ENCODE measurements around the gene RNU11.
"Not testable (repeated sequence)": the region's sequence is repeated elsewhere in the genome, so short reads cannot be mapped to it uniquely, and the experiment has no call there.

The RNU11 gene

DNA sequence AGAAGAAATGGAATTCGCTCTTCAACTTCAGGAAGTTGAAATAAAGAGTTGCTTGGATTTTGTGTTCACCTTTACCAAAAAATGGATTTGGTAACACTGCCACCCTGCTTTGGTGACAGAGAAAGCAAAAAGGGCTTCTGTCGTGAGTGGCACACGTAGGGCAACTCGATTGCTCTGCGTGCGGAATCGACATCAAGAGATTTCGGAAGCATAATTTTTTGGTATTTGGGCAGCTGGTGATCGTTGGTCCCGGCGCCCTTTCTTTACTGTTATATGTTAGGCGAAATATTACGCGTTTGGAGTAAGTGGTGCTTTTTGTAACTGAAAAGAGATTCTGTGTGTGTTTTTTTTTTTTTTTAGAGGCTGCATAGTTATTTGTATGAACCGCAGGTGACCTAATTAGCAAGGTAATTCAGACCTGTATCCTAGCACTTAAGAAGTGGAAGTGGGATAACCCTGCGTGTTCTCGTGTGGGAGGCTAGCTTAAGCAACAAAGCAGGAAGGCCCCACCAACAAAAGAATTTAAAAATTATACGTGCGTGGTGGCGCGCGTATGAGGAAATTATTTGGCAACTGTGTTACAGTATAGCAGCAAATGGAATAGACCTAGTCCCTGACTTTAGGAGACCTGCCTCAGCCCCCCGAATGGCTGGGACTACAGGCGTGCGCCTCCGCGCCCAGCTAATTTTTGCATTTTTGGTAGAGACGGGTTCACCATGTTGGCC, at the start of gene RNU11:
Gene RNU11 (plus strand): TSS at position 127 of the 725 bp plus-strand sequence.
- DNase-seq (ENCODE audit: low spot score): peak; percentile 92

DNA sequence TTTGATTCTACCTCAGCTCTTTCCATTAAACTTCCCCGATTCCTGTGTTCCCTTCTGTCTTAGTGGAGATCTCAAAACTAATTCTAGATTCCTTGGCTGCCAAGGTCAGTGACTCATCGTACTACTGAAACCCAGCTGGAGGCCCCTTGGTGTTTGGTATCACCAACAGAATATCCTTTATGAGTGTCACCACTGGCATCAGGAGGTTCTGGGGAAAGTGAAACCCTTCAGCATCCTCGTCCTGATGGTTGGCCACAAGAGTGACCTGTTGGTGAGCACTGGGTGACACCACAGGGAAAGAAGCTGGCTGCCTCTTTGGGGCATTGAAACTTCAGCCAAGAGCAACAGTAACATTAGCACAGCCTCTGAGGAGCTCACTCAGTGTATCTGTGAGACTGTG, 46.7 kb upstream of the RNU11 start:
- no peak for DNase-seq (ENCODE audit: low spot score)

DNA sequence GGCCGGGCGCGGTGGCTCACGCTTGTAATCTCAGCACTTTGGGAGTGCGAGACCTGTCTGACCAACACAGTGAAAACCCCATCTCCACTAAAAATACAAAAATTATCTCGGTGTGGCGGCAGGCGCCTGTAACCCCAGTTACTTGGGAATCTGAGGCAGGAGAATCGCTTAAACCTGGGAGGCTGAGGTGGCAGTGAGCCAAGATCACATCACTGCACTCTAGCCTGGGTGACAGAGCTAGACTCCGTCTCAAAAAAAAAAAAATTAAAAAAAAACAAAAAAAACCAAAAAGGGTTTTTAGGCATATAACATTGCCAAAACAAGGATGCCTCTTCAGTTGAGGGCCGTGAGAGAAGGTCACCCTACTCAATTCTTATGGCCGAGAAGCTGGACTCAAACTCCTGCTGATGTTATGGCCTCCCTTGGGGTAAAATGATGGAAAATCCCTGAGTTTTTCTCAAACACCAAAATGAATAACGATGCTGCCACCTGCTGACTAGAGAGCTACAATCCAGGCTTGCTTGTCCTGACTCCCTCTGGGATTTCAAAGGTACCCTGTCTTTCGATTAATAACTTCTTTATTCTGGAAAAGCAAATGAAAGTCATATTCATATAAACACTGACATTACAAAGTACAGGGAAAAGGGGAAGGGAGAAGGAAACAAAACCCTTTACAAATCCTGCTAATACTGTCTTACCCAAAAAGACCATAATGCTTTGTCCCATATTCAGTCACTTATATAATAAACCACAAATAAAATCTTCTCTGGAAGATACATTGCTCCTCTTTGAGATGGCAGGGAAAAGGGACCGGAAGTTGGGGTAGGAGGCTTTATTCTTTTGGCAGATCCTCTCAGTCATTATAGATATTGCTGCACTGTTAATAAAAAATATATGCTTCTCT, 45.6 kb upstream of the RNU11 start:
- DNase-seq (ENCODE audit: low spot score): peak; percentile 75

DNA sequence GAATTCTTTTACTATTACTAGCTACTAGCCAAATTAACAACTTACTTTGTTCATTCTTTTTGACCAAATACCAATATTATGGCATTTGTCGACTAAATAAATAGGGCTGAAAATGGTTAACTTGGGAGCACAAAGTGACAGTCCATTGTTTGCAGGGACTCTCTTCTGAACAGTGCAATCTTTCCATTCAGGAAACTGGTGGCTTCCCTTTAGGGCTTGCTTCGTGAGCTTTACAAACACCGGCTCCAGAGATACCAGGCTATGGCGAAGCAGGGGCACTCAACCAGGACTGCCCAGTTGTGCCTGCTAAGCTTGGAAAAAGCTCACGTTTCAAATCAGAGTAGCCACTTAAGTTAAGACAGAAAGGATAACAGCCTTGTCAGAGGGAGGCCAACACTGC, 44.0 kb upstream of the RNU11 start:
- no peak for DNase-seq (ENCODE audit: low spot score)

DNA sequence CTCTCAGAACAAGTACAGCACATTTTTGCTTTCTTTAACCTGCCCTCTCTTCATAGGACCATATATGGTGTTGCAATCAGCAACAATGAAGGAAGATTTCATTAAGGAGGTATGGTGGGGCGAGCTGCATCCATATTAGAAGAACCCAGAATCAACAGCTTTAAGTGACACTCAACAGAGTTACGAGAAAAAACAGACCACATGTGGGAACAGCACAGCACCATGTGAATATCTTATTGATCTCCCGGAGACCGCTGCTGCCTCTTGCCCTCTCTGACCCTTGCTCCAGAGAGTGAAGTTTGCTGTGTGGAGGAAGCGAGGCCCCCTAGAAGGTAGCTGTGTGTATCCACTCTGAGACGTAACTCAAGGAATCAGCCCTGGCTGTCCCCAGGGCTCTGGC, 43.4 kb upstream of the RNU11 start:
- no peak for DNase-seq (ENCODE audit: low spot score)

DNA sequence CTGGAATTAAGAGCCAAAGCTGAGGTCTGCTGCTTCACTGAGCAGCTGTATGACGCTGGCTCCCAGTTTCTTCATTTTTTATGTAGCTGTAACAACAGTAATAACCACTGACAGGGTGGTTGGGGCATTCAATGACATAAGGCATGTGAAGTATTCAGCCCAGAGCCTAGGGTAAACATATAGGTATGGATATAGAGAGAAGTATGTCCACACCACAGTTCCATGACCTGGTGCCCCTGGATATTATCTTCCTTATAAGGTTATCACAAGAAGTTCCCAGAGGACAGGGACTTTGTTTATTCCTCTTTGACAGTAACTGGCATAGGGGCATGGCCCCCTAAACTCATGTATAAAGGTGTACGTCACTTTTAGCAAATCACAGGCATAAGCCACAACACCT, 41.6 kb upstream of the RNU11 start:
- no peak for DNase-seq (ENCODE audit: low spot score)

DNA sequence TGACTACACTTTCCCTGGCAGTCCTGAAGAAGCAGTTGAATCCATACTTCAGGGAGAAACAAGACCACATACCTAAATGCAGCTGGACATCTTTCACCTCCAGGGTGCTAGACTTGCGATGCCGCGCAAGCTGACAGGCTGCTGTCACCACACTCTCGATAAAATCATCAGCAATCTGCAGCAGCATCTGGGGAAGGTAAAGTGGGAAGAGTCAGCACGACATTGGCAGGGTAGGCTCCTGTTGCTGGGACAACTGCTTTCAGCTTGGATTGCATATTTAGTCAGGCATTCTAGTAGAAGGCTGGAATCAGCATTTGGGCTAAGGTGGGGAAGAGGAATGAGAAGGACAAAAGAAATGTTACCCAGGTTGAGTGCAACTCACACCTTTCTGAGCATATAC, 35.2 kb upstream of the RNU11 start:
- no peak for DNase-seq (ENCODE audit: low spot score)

DNA sequence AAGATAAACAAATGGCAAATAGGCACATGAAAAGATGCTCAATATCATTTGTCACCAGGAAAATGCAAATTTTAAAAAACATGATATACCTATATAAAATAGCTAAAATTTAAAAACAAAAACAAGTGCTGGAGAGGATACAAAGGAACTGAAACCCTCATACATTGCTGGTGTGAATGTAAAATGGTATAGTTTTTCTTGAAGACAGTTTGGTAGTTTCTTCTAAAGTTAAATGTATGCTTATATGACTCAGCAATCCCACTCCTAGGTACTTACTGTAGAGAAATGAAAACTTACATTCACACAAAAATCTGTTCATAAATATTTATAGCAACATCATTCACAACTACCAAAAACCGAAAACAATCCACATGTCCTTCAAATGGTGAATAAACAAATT, 16.7 kb upstream of the RNU11 start:
- no peak for DNase-seq (ENCODE audit: low spot score)

DNA sequence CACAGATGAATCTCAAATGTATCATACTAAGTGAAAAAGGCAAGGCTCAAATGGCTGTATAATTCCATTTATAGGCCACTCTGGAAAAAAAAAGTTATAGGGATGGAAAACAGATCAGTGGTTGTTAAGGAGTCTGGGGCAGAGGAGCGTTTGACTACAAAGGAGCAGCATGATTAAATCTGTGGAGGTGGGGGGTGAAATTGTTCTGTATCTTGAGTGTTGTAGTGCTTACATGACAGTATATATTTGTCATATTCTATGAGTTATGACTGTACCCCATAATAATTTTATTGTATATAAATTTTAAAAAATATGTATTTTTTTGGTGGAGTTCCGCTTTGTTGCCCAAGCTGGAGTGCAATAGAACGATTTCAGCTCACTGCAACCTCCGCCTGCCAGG, 15.8 kb upstream of the RNU11 start:
- no peak for DNase-seq (ENCODE audit: low spot score)

DNA sequence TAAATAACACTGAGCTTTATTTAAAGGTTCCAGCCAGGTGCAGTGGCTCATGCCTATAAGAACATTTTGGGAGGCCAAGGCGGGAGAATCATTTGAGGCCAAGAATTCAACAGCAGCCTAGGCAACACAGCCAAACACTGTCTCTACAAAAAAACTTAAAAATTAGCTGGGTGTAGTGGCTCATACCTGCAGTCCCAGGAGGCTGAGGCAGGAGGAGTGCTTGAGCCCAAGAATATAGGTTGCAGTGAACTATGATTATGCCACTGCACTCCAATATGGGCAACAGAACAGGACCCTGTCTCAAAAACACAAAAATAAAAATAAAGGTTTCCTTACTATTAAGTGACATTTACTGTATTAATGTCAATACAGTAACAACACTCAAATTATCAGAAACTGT, 7.6 kb upstream of the RNU11 start:
- peak; percentile 28 for DNase-seq (ENCODE audit: low spot score)

DNA sequence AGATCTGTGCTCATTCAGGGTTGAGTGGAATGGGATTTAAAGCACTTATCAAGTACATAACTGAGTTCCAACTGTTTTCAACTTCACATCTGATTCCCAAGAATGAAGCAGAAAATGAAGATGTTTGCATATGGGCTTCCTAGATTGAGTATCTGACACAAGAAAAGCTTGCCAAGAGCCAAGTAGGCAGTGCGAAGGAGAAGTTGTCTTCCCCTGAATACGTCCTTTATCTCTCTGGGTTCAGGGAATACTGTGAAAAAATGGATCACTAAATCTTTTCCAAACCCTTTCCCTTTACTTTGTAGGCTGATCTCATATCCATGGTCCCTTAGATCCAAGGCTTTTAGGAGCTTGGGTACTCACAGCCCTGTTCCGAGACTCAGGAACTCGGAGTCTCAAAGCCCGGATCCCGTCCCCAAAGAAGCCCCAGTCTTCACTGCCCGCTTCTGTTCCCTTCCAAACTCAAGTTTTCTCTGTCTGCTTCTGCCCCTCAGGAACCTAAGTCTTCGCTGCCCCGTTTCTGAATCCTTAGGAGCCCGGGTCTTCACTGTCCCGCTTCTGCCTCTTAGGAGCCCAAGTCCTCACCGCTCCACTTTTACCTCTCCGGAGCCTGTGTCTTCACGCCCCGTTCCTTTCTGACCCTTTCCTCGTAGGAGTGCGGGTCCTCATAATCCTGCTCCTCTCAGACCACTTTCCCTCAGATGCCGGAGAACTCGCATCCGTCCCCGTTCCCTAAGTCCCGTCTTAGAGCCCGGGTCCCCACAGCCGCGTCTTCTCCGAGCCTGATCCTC, 6.1 kb upstream of the RNU11 start:
- DNase-seq (ENCODE audit: low spot score): no peak

DNA sequence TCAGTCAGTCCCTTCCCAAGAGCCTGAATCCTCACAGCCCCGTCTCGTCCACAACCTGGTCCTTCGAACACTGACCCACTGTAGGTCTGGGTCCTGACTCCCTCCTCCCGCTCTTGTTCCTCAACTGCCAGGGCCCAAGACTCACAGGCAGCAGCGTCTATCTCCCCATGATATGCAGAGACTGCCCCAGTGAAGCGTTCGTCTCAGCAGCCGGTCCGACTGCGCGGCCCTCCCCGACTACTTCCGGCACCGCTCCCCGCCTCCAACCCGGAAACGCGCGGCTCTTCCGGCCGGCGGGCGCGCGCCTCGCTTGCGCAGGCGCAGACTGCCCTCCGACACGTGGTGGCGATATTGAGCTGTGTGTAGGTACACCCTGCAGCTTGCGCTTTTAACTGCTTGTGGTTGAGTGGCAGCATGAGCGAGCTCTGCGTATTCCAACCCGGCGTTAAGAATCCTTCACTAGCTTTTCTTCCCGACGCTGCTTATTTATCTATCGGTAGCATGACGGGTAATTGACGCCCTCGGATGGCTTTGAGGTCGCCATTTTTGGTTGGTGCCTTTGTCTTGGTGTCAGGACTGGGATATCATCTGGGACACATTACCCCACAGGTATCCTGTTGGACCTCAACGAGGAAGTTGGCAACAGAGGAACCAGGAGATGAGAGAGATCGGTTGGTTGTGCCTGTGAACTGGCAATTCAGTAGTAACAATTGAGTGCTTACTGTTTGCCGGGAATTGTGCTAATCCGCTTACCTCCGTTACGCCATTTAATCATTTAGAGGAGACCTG, 5.4 kb upstream of the RNU11 start, which contains the start of gene TAF12:
Gene TAF12 (minus strand): TSS at position 221 of the 789 bp plus-strand sequence. CDS start 20,986 bp downstream, outside the sequence.
- DNase-seq (ENCODE audit: low spot score): peak; percentile 97

DNA sequence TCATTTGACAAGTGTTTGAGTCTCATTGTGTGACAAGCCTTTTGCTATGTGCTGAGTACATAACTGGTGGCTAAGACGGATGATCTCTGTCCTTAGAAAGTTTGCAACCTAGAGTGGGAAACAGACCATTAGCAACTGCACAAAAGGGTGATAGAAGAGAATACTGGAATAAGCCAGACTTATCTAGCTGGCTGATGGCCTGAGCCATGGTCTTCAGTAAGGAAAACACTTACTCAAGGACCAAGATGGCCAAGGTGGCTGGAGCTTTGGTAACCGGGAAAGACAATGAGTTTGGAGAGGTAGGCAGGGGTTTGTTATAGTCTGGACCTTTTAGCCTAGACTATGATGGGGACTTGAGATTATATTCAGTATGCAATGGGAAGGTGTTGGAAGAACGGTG, 3.9 kb upstream of the RNU11 start:
- no peak for DNase-seq (ENCODE audit: low spot score)

DNA sequence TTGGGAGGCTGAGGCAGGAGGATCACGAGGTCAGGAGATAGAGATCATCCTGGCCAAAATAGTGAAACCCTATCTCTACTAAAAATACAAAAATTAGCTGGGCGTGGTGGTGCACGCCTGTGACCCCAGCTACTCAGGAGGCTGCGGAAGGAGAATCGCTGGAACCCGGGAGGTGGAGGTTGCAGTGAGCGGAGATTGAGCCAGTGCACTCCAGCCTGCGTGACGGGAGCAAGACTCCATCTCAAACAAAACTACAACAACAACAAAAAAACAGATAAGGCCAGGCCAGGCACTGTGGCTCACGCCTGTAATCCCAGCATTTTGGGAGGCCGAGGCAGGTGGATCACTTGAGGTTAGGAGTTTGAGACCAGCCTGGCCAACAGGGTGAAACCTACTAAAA, 3.0 kb upstream of the RNU11 start:
- not testable (repeated sequence) for DNase-seq (ENCODE audit: low spot score)

DNA sequence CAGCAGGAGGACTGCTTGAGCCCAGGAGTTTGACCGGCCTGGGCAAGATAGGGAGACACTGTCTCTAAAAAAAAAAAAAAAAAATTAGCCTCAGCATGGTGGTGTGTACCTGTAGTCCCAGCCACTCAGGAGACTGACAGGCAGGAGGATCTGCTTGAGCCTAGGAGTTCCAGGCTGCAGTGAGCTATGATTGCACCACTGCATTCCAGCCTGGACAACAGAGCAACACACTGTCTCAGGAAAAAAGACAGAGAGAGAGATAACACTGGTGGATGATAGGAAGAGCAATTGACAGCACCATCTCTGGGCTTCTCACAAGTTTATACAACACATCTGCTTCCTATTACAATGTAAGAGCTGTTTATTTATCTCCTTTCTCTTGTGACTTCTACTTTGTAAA, 2.4 kb upstream of the RNU11 start:
- no peak for DNase-seq (ENCODE audit: low spot score)

DNA sequence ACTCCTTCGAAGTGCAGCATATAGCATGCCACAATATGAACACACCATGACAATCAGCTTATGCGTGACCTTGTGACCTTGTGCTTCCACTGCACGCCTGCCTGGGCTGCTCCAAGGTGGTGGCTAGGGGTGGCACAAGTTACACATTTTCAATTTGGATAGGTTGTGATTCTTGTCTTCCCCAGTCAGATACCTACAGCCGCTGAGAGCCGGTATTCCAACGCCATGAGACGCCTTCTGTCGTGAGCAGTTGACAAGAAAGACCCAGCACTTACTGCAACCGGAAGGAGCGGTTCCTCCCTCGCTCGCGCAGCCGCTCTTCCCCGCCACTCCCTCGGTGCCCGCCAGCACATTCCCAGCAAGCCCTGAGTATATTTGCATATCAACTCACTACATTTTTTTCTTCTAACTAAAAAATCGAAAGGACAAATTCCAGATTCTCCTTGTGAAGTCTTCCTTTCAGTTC, 359 bp upstream of the RNU11 start:
- DNase-seq (ENCODE audit: low spot score): no peak

DNA sequence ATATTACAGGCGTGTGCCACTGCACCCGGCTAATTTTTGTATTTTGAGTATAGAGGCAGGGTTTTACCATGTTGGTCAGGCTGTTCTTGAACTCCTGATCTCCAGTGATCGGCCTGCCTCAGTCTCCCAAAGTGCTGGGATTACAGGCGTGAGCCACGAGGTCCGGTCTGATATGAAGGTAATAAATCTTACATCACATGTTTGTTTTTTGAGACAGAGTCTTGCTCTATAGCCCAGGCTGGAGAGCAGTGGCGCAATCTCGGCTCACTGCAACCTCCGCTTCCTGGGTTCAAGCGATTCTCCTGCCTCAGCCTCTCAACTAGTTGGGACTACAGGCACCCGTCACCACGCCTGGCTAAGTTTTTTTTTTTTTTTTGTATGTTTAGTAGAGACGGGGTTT, 4.7 kb downstream of the RNU11 start:
- not testable (repeated sequence) for DNase-seq (ENCODE audit: low spot score)

DNA sequence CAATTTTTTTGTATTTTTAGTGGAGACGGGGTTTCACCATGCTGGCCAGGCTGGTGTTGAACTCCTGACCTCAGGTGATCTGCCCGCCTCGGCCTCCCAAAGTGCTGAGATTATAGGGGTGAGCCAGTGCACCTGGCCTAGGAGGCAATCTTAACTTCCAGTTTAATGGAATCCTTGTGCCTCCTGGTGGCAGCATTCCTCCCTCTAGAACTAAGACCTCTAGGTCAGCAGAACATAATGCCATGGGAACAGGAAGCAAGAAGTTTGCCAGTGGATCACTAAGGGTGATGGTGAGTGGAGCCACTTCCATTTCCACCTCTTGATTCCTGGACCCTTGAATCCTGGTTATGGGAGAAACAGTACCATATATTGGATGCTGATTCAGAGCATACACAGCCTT, 5.5 kb downstream of the RNU11 start:
- peak; percentile 65 for DNase-seq (ENCODE audit: low spot score)

DNA sequence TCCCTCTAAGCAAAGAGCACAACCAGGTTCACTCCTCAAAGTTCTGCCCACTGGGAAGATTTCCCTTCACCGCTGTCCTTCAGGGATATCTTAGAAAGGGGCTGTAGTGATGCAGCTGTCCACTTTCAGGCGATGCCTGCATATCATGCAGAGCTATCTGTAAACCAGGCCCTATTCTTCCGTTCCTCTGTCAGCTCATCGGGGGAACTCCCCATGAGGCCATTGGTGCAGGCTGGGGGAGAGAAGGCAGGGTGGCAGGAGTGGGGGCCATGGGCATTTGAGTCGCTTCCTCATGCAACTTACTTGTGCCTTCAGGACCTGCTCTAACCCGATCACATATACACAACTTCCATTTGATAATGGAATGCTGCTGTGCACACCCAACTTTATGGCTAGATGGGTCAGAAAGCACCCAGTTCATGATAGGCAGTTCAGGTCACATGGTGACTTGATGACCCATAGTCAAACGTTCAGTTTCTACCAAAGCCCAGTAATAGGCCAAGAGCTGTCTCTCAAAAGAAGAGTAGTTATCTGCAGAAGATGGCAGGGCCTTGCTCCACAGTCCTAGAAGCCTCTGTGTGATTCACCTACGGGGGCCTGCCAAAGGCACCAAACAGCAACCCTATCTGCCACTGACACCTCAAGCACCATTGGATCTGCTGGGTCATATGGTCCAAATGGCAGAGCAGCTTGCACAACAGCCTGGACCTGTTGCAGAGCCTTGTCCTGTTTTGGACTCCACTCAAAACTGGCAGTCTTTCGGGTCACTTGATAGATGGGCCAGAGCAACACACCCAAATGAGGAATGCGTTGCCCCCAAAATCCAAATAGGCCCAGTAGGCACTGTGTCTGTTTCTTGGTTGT, 7.3 kb downstream of the RNU11 start:
- not testable (repeated sequence) for DNase-seq (ENCODE audit: low spot score)

DNA sequence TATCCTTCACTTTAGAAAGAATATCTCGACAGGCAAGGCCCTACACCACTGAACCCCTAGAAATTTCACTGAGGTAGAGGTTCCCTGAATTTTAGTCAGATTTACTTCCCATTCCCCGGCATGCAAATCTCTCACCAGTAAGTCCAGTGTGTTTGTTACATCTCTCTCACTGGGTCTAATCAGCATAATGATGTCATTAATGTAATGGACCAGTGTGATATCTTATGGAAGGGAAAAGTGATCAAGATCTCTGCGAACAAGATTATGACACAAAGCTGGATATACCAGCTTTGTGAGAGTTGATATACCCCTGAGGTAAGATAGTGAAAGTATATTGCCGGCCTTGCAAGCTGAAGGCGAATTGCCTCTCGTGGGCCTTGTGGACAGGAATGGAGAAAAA, 7.9 kb downstream of the RNU11 start:
- DNase-seq (ENCODE audit: low spot score): no peak
